Kidney glomerular epithelial cell (primary cell): ENCODE results near the gene GAB2.
"Not testable (repeated sequence)": the region's sequence is repeated elsewhere in the genome, so short reads cannot be mapped to it uniquely, and the experiment has no call there.

Experiments
- DNase-seq: peaks from one replicate; lab custom pipeline; 2025; lab: John Stamatoyannopoulos, UW

The GAB2 gene, protein sequence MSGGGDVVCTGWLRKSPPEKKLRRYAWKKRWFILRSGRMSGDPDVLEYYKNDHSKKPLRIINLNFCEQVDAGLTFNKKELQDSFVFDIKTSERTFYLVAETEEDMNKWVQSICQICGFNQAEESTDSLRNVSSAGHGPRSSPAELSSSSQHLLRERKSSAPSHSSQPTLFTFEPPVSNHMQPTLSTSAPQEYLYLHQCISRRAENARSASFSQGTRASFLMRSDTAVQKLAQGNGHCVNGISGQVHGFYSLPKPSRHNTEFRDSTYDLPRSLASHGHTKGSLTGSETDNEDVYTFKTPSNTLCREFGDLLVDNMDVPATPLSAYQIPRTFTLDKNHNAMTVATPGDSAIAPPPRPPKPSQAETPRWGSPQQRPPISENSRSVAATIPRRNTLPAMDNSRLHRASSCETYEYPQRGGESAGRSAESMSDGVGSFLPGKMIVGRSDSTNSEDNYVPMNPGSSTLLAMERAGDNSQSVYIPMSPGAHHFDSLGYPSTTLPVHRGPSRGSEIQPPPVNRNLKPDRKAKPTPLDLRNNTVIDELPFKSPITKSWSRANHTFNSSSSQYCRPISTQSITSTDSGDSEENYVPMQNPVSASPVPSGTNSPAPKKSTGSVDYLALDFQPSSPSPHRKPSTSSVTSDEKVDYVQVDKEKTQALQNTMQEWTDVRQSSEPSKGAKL

DNA sequence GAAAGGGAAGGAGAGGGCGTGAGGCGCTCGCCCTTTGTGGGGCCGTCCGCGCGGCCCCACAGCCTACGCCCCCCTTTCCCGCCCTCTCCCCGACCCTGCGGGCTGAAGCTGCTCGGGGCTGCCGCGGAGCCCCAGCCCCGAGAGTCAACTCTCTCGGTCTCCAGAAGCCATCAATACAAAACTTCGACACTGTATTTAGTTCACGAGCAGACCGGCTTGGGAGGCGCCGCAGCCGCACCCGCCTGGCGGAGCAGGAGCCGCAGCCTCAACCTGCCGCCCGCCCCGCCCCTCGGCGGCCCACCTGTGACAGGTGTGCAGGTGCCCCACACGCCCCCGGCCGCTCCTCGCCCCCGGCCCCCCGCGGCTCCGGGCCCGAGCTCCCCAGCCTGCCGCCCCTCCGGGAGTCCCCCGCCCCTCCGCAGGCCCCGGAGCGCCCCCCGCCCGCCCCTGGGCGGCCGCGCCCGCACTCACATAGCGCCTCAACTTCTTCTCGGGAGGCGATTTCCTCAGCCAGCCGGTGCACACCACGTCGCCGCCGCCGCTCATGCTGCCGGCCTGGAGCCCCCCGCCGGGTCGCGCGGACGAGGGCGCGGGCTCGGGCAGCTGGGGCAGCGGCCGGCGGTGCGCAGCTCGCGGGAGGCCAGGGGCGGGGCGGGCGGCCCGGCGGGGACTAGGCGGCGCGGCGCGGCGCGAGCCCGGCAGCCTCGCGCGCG, at the start of gene GAB2:
GAB2 (minus strand) TSS at position 646 of the 713 bp plus-strand sequence; CDS start at position 546, 100 bp downstream.
- DNase-seq = no peak

DNA sequence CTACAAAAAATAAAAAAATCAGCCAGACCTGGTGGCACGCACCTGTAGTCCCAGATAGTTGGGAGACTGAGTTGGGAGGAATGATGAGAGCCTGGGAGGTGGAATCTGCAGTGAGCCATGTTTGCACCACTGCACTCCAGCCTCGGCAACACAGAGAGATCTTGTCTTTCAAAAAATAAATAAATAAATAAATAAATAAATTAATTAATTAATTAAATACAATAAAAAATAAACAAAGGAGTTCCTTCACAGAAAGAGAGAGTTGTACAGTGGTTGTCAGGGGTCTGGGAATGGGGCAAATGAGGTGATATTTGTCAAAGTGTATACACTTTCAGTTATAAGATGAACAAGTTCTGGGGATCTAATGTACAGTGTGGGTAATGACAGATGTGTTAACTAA, 49.8 kb upstream of the GAB2 start:
- DNase-seq = no peak

DNA sequence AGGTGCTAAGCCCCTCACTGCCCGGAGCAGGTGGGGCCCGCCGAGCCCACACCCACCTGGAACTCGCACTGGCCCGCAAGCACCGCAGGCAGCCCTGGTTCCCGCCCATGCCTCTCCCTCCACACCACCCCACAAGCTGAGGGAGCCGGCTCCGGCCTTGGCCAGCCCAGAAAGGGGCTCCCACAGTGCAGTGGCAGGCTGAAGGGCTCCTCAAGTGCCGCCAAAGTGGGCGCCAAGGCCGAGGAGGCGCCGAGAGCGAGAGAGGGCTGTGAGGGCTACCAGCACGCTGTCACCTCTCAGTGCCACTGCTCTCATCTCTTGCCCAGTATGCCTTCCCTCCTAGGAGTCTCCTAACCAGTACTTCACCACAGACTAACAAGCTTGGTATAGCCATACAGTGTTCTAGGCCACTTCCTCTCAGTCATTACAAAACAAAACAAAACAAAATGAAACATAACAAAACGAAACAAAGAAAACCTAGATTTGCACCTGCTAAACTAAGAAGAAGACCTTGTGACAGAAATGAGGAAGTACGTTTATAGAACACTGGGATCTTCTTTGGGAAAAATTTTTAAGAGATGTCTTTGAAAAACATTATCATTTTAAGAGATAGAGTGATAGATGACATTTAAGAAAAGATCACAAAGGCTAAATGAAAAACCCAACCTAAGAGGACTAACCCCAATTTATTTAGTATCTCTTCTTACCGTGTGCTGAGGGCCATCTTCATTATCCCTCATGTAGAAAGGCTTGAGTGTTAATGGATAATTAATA, 47.7 kb upstream of the GAB2 start:
- no peak for DNase-seq

DNA sequence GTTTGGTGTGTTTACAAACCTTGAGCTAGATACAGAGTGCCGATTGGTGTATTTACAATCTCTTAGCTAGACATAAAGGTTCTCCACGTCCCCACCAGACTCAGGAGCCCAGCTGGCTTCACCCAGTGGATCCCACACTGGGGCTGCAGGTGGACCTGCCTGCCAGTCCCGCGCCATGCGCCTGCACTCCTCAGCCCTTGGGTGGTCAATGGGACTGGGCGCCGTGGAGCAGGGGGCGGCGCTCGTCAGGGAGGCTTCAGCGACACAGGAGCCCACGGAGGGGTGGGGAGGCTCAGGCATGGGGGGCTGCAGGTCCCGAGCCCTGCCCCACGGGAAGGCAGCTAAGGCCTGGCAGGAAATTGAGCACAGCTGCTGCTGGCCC, 47.2 kb upstream of the GAB2 start:
- not testable (repeated sequence) for DNase-seq

DNA sequence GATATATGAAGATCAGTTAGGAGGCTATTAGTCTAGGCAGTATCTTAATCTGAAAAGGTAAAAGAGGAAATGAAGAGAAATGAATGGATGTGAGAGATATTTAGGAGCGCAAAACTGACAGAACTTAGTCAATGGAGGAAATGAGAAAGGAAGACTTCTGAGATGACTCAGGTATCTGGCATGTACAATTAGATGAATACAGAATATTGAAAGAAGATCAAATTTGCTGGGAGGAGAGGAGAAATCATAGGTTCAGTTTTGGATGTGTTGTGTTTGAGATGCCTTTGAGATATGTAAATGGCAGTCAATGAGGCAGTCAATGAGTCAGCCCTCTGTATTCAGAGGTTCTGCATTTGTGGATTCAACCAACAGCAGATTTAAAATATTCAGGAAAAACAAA, 42.9 kb upstream of the GAB2 start:
- peak; percentile 7 for DNase-seq

DNA sequence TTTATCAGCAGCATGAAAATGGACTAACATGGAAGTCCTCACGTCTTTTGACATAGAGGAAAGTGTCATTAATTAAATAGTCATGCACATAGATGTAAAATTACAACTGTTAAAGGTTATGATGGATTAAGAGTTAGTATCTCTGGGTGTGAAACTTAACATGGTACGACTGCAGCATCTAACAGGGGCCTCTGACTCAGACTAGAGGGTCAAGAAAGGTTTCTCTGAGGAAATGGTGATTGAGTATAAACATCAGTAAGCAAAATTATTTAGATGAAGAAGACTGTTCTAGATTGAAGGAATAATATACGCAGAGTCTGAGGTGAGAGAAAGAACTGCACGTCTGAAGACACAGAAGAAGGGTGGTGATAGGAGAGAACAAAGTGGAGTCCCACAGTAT, 42.1 kb upstream of the GAB2 start:
- DNase-seq = no peak

DNA sequence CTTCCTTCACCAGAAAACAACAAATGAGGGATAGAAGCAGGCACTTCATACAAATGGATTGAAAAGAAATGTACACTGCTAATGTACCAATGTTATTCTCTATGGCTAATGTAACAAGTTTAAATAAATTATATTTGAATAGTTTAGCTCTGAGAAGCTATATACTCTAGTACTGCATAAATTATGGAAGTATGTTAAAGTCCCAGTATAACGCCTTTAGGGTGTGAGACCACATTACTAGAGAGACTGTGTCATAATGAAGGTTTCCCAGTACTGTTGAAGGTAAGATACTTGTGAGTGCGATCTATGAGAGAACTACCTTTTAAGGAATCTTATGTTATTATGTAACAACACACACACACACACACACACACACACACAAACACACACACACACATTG, 39.8 kb upstream of the GAB2 start:
- no peak for DNase-seq

DNA sequence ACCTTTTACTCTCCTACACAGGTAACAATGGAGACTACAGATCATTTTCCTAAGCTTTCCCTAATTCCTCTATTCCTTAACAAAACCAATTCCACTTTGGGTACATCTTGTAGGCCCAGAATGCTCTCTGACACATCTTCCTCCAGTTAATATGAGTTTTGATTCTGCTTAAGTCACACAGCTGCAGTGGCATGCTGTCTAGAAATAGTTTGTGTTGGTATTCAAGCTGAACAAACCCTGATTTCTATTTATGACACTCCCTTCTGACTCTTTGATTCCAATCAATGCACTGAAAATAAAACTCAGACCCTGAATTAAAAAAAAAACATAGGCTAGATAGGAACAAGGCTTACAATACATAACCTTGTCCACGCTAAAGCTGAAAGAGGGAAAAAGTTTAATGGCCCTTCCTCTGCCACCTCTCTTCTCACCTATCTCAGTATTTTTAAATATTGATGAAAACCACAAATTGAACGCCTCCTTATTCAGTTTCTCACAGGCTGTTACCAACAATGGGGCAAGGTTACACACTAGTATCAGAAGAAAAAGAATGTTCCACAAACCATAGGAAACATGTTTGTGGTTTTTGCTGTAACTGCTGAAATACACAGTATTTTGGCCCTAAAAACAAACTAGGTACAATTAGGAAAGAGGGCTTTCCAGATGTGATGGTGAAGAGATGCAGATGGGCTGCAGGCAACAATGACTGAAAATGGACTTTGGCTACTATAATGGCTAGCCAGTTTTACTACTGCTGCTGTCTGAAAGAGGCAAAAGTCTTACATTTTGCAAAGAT, 35.7 kb upstream of the GAB2 start:
- no peak for DNase-seq

DNA sequence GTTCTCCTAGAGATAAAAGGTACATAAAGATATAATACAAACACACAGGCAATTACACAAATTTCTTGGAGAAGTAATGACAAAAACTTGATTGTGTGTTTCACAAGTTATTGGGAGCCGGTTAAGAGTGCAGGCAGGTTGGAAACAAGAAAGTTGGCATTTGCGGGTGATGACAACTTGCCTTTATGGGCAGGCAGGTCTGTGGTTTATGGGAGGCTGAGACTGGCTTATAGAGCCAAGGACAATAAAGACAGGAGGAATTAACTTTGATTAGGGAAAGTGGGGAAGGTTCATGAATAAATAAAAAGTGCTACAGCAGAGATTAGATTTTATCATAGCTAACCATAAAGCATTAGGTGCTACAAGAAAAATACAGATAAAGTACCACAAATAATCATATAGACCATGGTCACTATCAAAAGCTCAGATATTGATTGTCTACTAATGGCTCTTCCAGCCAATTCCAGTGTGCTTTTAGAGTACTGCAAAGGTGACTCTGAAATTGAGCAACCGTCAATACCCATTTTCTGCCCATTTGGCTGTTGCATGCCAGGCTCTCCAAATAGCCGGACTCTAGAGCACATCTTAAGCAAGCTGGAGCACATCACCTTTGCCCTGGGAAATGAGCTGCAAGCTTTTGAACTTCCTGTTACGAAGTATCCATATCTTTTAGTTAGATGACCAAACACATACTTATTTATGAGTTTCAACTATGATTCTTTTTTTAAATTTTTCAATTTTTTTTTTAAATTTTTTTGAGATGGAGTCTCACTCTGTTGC, 33.9 kb upstream of the GAB2 start:
- no peak for DNase-seq

DNA sequence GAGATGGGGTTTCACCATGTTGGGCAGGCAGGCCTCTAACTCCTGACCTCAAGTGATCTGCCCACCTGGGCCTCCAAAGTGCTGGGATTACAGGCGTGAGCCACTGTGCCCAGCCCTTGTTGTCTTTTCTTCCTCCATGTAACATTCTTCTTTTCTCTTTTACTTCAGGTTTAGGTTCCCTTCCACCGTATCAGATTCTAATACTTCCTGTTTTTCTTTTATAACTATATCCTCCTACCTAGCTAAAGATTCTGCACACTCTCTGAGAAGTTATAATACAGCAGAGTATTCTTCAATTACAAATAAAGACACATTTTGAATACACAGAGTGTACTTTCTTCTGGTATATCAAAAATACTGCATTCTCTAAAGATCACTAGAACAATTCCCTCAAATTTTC, 33.2 kb upstream of the GAB2 start:
- no peak for DNase-seq

DNA sequence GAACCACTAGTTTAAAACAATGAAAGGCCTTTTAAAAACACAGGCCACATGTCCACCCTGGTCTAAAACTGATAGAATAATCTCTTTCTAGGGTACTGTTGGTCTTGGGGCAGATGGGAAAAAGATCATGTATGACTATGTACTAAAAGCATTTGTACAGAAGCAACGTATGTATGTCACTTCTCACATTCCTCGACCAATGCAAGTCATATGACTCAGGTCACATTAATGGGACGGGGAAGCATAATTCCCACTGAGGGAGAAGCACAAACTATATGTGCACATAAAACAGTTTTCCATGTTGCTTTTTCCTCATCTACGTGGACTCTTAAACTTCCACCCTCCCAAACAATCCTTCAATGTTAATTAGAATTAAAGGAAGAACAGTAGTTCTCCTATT, 32.2 kb upstream of the GAB2 start:
- no peak for DNase-seq

DNA sequence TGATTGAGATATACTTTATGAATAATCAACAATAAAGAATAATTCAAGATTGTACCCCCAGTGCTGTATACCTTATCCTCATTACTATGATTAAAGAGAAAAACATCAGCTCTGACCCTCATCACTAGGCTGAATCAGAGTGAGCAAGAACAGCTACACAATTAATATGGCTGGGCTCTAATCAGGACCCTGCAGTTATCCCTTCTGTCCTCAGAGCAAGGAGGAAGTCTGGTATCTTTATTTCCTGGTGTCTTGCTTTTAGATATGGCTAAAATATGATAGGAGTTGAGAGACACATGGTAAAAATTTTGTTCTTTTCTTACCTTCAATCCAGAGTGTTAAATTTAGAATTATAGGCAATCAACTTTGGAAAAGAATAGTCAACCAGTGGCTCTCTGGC, 28.6 kb upstream of the GAB2 start:
- no peak for DNase-seq

DNA sequence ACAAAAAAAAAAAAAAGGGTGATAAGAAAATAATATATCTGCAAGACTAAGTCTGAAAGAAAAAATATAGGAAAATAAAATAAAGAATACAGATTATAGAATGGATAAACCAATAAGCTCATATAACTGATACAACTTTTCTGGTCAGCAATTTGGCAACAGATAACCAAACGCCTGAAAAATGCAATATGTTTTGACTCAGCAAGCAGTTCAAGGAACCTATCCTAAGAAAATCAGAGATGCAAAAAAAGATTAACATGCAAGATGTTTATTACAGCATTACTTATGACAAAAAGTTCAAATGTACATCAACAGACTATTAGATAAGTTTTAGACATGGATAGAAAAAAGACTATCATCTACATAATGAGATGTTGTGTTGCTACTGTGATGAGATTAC, 27.1 kb upstream of the GAB2 start:
- no peak for DNase-seq

DNA sequence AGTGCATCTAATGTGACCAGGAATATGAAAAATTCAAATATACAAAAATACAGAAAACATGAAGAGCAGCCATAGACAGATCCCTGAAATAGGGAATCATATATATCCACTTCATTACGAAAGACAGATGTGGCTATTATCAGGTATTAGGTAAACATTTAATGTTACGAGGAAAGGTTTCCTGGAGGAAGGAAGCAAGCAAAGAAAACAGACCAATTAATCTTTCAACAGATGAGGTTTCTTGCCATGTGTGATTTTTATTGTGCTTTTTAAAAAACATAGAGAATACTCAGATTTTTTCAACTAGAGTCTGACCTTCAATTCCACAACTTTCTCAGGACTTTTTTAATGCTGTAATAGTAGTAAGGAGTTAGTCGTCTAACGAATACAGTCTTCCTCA, 24.3 kb upstream of the GAB2 start:
- no peak for DNase-seq

DNA sequence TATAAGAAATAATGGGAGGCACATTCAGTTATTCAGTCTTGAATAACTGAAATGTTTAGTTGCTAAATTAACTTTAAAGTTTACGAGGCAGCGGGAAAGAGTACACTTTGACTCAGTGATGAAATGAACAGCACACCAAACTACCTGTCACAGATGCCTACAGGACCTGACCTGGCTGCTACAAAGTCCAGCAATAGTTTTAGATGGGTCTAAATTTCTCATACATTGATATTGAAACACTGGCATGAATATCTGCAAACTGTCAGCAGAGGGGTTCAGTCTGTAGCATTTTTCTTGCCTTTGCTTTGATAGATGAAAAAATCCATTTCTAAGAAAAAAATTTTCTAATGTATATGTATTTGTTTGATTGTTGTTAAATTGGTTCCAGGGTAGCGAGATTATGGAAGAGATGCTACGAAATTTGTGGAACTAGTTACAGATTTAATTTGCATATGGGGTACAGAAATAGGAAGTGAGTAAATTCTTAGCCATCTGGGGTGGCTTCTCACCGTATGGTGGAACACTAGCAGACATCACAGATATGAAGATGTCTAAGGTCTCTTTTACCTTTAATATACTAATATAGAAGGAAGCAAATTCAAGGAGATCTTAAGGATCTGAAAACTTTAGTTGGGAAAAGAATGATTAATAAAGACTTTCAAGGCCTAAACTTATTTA, 20.8 kb upstream of the GAB2 start:
- no peak for DNase-seq

DNA sequence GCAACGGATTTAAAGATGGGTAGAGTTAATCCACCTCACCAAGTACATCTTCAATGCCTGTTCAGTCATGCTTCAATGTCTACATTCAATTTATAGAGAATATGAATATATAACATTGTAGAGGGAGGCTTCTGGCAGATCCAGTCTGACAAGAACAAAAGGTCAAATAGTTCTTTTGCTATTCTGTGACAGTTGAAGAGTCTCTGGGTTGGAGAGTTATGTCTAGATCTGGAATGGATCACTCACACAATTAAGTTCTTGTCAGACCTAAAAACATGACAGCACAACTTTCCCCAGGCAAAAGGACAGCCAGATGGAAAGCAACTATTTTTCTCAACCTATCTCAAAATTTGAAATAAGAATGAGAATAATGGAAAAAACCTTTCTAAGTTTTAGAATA, 15.3 kb upstream of the GAB2 start:
- no peak for DNase-seq

DNA sequence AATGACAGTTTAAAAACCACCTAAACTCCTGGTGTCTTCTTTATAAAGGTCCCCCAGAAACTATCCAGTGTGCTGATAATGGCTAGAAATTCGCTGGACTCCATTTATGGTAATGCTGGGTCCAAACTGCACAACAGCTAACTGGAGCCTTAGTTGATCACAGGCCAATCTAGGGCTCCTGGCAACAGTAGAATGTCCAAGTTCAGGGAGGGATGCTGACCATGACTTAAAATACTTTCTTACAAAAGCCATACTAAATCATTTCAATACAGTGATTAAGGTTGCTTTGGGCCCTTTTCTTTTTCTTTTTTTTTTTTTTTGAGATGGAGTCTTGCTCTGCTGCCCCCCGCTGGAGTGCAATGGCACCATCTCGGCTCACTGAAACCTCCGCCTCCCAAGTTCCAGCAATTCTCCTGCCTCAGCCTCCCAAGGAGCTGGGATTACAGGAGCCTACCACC, 14.5 kb upstream of the GAB2 start:
- no peak for DNase-seq

DNA sequence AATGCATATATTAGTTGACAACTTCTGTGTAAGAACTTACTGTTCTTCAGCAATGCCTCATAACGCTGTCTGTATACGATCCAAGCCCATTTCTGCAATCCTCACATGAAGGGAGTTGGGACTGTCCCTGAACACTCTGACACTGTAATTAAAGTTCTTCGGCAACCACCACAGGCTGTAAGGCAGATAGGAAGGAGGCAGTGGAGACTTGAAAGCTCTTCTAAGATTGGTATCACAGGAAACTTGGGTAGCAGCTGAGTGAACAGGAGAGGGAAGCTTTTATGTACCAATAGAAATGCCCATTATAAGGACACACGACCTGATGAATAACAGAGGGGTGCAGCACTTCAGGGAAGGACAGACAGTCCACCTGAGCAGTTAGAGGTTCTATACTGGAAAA, 12.0 kb upstream of the GAB2 start:
- no peak for DNase-seq

DNA sequence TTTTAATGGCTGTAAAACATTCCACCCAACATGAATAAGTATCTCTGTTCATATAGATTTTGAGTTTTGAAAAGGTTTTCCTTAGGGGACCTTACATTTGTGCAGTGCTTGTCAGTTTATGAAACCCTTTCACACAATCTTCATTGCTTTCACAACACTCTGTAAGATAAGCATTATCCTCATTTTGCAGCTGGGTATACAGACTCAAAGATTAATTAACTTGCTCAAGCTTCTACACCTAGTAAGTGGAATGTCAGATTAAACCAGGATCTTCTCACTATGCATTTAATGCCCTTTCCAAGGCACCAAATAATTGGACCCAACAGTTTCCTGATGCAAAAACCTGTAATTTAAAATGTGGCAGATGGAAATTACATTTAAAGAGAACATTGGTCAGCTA, 11.6 kb upstream of the GAB2 start:
- no peak for DNase-seq

DNA sequence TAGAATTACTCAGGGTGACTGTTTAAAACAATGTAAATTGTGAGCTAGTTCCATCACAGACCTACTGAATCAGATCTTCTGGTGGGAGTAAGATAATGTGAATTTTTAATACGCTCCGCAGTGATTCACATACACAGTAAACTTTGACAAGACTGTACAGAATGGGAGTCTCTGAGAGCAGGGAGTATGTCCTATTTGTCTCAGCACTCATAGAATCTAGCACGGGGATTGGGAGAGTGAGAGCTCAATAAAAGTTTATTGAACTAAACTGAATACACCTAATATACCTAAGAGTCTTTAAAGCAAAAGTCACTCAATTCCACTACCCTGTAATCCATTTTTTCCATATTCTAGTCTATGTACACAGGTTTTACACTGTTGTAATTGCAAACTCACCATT, 11.2 kb upstream of the GAB2 start:
- no peak for DNase-seq
